Thyroid gland (tissue), 4 donors: ENCODE results near the gene SPEM3. TPM values are rescaled to one million over a fixed set of nuclear protein-coding genes. Genes with fewer than 3 reads are reported as not detected.

Source experiments
- DNase-seq, 2 donors: peaks; one replicate each; pipeline ENCODE4 v3.0.0-alpha.2; 2019
- H3K27ac ChIP-seq, 3 donors: fragments of 200-600 bp; sonication (generic); 1 replicate in 2 of 3; 2 replicates in 1 of 3; pipeline ENCODE4 v1.5.1; 2016 to 2019; ENCODE audit warnings: mild to moderate bottlenecking in 1 of 3, moderate library complexity in 1 of 3
- H3K27me3 ChIP-seq: fragments of 200-600 bp; sonication (generic); one replicate; pipeline ENCODE4 v1.5.1; 2019
- H3K36me3 ChIP-seq, 2 donors: fragments of 200-600 bp; sonication (generic); one replicate each; pipeline ENCODE4 v1.5.1; 2016 to 2019
- H3K4me1 ChIP-seq, 2 donors: fragments of 200-600 bp; sonication (generic); one replicate each; pipeline ENCODE4 v1.5.1; 2017 to 2019
- H3K4me3 ChIP-seq, 3 donors: fragments of 200-600 bp; sonication (generic); replicated peaks in 1 of 3; 1 replicate in 2 of 3; 2 replicates in 1 of 3; pipeline ENCODE4 v1.5.1; 2016; ENCODE audit warnings: mild to moderate bottlenecking in 1 of 3
- H3K9me3 ChIP-seq: fragments of 200-600 bp; sonication (generic); one replicate; pipeline ENCODE4 v1.5.1; 2017
- POLR2A ChIP-seq, 2 donors: fragments of 450-650 bp; IDR thresholded peaks; one replicate each; pipeline ENCODE4 v1.6.1; 2017; ENCODE audit warnings: antibody characterized with exemption in 2 of 2, mild to moderate bottlenecking in 2 of 2, moderate library complexity in 1 of 2
- WGBS, 2 donors: methylation state at CpG; one replicate each; pipeline ENCODE4 v1.1.5; 2017; 5-methylcytosine and 5-hydroxymethylcytosine counted together
- intact Hi-C: fragments of 100-400 bp; cut with DNase I; formaldehyde crosslinking; loops from one replicate; pipeline ENCODE4 v1.15.1; 2023
- total RNA-seq, 4 donors: library from RNA; depleted of rRNA; stranded (reverse); fragments of >200 nt; gene quantifications; one replicate each; pipeline ENCODE4 v1.2.3, GENCODE V29; 2016
- TF ChIP-seq, protein P1 (sequence below), 6 experiments: fragments of 200-600 bp in 3 of 6; fragments of 450-650 bp in 3 of 6; sonication (generic) in 3 of 6; IDR thresholded peaks; one replicate each; pipeline ENCODE4 v1.5.1; 2016 to 2019; ENCODE audit warnings: antibody characterized with exemption in 6 of 6, mild to moderate bottlenecking in 2 of 6, inconsistent platforms in 1 of 6, moderate library complexity in 1 of 6

SPEM3 gene
- total RNA-seq, 4 donors from 2014 or later: not detected

DNA sequence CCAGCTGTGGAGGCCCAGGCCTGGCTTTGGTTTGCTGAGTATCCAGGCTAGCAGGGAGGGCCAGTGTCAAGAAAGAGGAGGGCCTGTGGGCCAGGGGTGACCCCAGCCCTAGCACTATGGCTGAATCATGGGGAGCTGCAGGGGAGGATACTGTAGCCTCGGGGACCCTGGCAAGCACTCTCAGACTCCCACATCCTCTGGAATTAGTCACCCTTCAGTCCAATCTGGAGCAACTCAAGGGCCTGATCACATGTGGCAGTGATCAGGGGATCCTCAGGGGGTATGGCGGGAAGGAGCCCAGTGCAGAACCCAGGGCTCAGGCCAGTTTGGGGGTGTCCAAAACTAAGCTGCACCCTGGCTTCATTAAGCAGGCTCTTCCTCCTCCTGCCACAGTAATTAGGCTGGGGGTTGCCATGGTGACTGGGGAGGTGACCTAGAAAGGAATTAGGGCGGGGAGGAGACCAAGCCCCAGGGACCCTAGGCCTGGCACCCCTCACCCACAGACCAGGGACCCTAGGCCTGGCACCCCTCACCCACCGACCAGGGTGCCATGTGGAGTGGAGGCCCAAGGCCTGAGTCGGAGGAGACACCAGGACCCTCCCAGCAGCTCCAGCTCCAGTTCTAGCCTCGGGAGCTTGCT is 15.2 kb upstream of the SPEM3 start:
- Histone ChIP-seq H3K36me3 (no peaks in the 10 kb centered on the region), H3K4me1 (no peaks in the 10 kb centered on the region), H3K9me3 (no peaks in the 10 kb centered on the region), H3K27me3 (no peaks in the 10 kb centered on the region), H3K4me3 (no peak overlapping the region), H3K27ac (no peak overlapping the region)
- WGBS, 2 donors: 77 to 79% methylated on average over 5 to 6 of the region's 6 CpGs
- intact Hi-C loops: no loop called here
- no peak for DNase-seq
- TF ChIP-seq, protein P1, sequence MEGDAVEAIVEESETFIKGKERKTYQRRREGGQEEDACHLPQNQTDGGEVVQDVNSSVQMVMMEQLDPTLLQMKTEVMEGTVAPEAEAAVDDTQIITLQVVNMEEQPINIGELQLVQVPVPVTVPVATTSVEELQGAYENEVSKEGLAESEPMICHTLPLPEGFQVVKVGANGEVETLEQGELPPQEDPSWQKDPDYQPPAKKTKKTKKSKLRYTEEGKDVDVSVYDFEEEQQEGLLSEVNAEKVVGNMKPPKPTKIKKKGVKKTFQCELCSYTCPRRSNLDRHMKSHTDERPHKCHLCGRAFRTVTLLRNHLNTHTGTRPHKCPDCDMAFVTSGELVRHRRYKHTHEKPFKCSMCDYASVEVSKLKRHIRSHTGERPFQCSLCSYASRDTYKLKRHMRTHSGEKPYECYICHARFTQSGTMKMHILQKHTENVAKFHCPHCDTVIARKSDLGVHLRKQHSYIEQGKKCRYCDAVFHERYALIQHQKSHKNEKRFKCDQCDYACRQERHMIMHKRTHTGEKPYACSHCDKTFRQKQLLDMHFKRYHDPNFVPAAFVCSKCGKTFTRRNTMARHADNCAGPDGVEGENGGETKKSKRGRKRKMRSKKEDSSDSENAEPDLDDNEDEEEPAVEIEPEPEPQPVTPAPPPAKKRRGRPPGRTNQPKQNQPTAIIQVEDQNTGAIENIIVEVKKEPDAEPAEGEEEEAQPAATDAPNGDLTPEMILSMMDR (IDR thresholded peaks at IDR 0.05): no peak
- TF ChIP-seq POLR2A (IDR thresholded peaks at IDR 0.05): no peak

DNA sequence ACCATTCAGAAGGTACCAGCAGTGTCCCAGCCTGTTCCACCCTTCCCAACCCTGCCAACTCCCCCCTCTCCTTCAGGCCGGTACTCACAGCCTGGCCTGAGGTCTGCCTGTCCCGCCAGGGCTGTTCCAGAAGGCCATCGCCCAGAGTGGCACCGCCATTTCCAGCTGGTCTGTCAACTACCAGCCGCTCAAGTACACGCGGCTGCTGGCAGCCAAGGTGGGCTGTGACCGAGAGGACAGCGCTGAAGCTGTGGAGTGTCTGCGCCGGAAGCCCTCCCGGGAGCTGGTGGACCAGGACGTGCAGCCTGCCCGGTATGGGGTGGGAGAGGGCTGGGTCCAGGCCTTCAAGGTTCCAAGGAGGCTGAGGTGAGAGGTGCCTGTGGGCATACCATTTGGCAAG is 13.8 kb upstream of the SPEM3 start:
- Histone ChIP-seq H3K4me1 (no peaks in the 10 kb centered on the region), H3K27ac (no peak overlapping the region), H3K4me3 (no peak overlapping the region), H3K27me3 (no peaks in the 10 kb centered on the region), H3K9me3 (no peaks in the 10 kb centered on the region), H3K36me3 (no peaks in the 10 kb centered on the region)
- TF ChIP-seq, protein P1 (IDR thresholded peaks at IDR 0.05): no peak
- no peak for TF ChIP-seq POLR2A (IDR thresholded peaks at IDR 0.05)
- WGBS, 2 donors: 82 to 84% methylated on average over 7 to 13 of the region's 14 CpGs
- DNase-seq: no peak
- intact Hi-C loops: no loop called here

DNA sequence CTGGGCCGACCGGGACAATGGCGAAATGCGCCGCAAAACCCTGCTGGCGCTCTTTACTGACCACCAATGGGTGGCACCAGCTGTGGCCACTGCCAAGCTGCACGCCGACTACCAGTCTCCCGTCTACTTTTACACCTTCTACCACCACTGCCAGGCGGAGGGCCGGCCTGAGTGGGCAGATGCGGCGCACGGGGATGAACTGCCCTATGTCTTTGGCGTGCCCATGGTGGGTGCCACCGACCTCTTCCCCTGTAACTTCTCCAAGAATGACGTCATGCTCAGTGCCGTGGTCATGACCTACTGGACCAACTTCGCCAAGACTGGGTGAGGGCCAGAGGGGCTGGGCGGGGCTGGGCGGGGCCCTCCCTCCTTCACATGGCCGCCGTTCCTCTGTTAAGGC is 12.9 kb upstream of the SPEM3 start:
- H3K36me3 ChIP-seq: no peaks in the 10 kb centered on the region
- intact Hi-C loops: no loop called here

DNA sequence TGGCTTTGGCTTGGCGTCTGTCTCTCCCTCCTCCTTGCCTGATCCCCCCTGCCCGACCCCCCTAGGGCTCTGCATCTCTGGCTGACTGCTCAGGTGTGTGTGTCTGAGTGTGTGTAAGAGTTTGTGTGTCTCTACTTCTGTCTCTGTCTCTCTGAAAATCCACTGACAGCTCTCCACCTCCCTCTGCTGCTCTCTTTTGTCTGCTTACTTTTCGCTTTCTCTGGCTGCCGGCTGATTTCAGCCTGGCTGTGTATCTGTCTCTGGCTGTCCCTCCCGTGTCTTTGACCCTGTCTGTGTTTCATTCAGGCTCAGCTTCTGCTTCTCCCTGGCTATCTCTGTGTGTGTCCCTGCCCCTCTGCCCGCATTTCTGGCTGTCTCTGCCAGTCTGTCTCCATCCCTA is 12.3 kb upstream of the SPEM3 start:
- DNase-seq: no peak

More for the DNA sequence above, 12.9 kb upstream of the SPEM3 start:
- H3K4me3 ChIP-seq: no peak overlapping the region
- 89 to 93% methylated on average over 21 to 23 of the region's 23 CpGs for WGBS, 2 donors
- no peaks in the 10 kb centered on the region for H3K9me3 ChIP-seq
- H3K27me3 ChIP-seq: no peaks in the 10 kb centered on the region
- no peaks in the 10 kb centered on the region for H3K4me1 ChIP-seq
- no peak for TF ChIP-seq POLR2A (IDR thresholded peaks at IDR 0.05)
- TF ChIP-seq, protein P1 (IDR thresholded peaks at IDR 0.05): no peak
- no peak overlapping the region for H3K27ac ChIP-seq
- DNase-seq: no peak

GRCh38 chr17:7417056-7417655 is 11.5 kb upstream of the SPEM3 start:
- no peak overlapping the region for H3K4me3 ChIP-seq
- H3K27me3 ChIP-seq: no peaks in the 10 kb centered on the region
- H3K36me3 ChIP-seq: no peaks in the 10 kb centered on the region
- H3K4me1 ChIP-seq: no peaks in the 10 kb centered on the region
- intact Hi-C loops: no loop called here
- no peak for TF ChIP-seq POLR2A (IDR thresholded peaks at IDR 0.05)
- TF ChIP-seq, protein P1 (IDR thresholded peaks at IDR 0.05): no peak
- DNase-seq: no peak
- 95 to 96% methylated on average over 37 to 54 of the region's 54 CpGs for WGBS, 2 donors
- H3K27ac ChIP-seq: no peak overlapping the region
- no peaks in the 10 kb centered on the region for H3K9me3 ChIP-seq

More for the DNA sequence above, 12.3 kb upstream of the SPEM3 start:
- no peak overlapping the region for H3K4me3 ChIP-seq
- no peak overlapping the region for H3K27ac ChIP-seq
- intact Hi-C loops: no loop called here
- no peaks in the 10 kb centered on the region for H3K36me3 ChIP-seq
- no peaks in the 10 kb centered on the region for H3K4me1 ChIP-seq
- H3K9me3 ChIP-seq: no peaks in the 10 kb centered on the region
- no peaks in the 10 kb centered on the region for H3K27me3 ChIP-seq
- TF ChIP-seq, protein P1 (IDR thresholded peaks at IDR 0.05): no peak
- TF ChIP-seq POLR2A (IDR thresholded peaks at IDR 0.05): no peak
- 74 to 88% methylated on average over 6 of the region's 6 CpGs for WGBS, 2 donors
